HCT116 (cell line): ENCODE data around the gene BSN.
"Not testable (repeated sequence)": the region's sequence is repeated elsewhere in the genome, so short reads cannot be mapped to it uniquely, and the experiment has no call there.

Experiments used
- CTCF ChIP-seq, 3 experiments: fragments of 200-600 bp in 1 of 3; sonication (generic) in 1 of 3; IDR thresholded peaks in 2 of 3; conservative IDR thresholded peaks in 1 of 3; 2 replicates each; pipeline ENCODE4 v1.5.1; 2012 to 2017; ENCODE audit warnings: low read depth in 2 of 3, low read length in 2 of 3, antibody characterized with exemption in 1 of 3, borderline replicate concordance in 1 of 3, control low read depth in 1 of 3, mild to moderate bottlenecking in 1 of 3, mixed read lengths in 1 of 3, mixed run types in 1 of 3, moderate library complexity in 1 of 3; ENCODE audit not compliant: insufficient read depth in 1 of 3
- JUND ChIP-seq: IDR thresholded peaks from 2 replicates; pipeline ENCODE4 v1.6.1; 2012

- TF ChIP-seq CTCF (IDR thresholded peaks at IDR 0.05 in 2 of 3, conservative IDR thresholded peaks at IDR 0.05 in 1 of 3; ENCODE audit: borderline replicate concordance in 1 of 3, insufficient read depth in 1 of 3, low read depth in 2 of 3, low read length in 2 of 3); JUND: not testable (repeated sequence)
Measured at GRCh38 chr3:49685103-49685502, 130.8 kb downstream of the BSN start.
